Measurements from ENCODE around the gene ARHGAP12.

DNA sequence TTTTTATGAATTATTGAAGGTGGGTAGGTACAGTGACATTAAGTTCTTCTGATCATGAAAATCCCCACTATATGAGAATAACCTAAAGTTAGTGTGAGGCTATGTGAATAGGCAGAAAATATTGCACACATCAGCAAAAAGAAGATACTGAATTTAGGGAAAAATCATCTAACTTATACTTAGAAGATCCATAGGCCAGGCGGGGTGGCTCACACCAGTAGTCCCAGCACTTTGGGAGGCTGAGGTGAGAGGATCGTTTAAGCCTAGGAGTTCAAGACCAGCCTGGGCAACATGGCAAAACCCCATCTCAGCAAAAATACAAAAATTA lies 49.5 kb upstream of the ARHGAP12 start:
- TF ChIP-seq, protein P1, sequence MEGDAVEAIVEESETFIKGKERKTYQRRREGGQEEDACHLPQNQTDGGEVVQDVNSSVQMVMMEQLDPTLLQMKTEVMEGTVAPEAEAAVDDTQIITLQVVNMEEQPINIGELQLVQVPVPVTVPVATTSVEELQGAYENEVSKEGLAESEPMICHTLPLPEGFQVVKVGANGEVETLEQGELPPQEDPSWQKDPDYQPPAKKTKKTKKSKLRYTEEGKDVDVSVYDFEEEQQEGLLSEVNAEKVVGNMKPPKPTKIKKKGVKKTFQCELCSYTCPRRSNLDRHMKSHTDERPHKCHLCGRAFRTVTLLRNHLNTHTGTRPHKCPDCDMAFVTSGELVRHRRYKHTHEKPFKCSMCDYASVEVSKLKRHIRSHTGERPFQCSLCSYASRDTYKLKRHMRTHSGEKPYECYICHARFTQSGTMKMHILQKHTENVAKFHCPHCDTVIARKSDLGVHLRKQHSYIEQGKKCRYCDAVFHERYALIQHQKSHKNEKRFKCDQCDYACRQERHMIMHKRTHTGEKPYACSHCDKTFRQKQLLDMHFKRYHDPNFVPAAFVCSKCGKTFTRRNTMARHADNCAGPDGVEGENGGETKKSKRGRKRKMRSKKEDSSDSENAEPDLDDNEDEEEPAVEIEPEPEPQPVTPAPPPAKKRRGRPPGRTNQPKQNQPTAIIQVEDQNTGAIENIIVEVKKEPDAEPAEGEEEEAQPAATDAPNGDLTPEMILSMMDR (IDR thresholded peaks at IDR 0.05; ENCODE audit: low read depth, low read length, poor library complexity, severe bottlenecking) = no peak
- no peak for TF ChIP-seq EZH2phosphoT487 (IDR thresholded peaks at IDR 0.05; ENCODE audit: borderline replicate concordance, low read length)
